Measurements from ENCODE around the gene NFKBIB.
"Not testable (repeated sequence)": the region's sequence is repeated elsewhere in the genome, so short reads cannot be mapped to it uniquely, and the experiment has no call there.

DNA sequence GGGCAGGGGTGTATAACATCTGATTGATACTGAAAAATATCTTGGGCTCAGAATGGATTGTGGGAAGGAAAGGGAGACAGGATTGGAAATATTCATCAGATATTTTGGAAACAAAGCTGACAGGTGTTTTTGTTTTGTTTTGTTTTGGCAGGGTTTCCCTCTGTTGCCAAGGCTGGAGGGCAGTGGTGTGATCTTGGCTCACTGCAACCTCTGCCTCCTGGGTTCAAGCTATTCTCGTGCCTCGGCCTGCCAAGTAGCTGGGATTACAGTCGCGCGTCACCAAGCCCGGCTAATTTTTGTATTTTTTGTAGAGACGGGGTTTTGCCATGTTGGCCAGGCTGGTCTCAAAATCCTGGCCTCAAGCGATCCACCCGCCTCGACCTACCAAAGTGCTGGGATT is 26.4 kb upstream of the NFKBIB start:
- not testable (repeated sequence) for TF ChIP-seq SMC3 (conservative IDR thresholded peaks at IDR 0.05; ENCODE audit: poor library complexity); MXI1 (conservative IDR thresholded peaks at IDR 0.05; ENCODE audit: poor library complexity, severe bottlenecking); RAD21 (conservative IDR thresholded peaks at IDR 0.05)
- TF ChIP-seq, protein P1, sequence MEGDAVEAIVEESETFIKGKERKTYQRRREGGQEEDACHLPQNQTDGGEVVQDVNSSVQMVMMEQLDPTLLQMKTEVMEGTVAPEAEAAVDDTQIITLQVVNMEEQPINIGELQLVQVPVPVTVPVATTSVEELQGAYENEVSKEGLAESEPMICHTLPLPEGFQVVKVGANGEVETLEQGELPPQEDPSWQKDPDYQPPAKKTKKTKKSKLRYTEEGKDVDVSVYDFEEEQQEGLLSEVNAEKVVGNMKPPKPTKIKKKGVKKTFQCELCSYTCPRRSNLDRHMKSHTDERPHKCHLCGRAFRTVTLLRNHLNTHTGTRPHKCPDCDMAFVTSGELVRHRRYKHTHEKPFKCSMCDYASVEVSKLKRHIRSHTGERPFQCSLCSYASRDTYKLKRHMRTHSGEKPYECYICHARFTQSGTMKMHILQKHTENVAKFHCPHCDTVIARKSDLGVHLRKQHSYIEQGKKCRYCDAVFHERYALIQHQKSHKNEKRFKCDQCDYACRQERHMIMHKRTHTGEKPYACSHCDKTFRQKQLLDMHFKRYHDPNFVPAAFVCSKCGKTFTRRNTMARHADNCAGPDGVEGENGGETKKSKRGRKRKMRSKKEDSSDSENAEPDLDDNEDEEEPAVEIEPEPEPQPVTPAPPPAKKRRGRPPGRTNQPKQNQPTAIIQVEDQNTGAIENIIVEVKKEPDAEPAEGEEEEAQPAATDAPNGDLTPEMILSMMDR (IDR thresholded peaks at IDR 0.05; ENCODE audit: poor library complexity, severe bottlenecking), result not testable (repeated sequence)
